Measurements from ENCODE around the gene TARBP1.

Gene TARBP1

GRCh38 chr1:234503193-234504050, 24.4 kb upstream of the TARBP1 start:
- Histone ChIP-seq H3K14ac (ENCODE audit: low read length) (no peak overlapping the region), H2AK5ac (ENCODE audit: low read depth, low read length) (no peak overlapping the region), H3K27ac (replicated peaks; ENCODE audit: low read length) (no peak overlapping the region), H4K91ac (ENCODE audit: low read depth, low read length, poor library complexity) (no peak overlapping the region), H3K23ac (ENCODE audit: low read depth, low read length, poor library complexity) (no peak overlapping the region), H3K27me3 (ENCODE audit: control insufficient read depth in 3 of 3, insufficient read depth in 3 of 3, low read depth in 1 of 3, low read length in 3 of 3) (no peaks in the 10 kb centered on the region), H3K4me1 (ENCODE audit: control insufficient read depth in 2 of 2, insufficient read depth in 1 of 2, low read depth in 1 of 2, low read length in 2 of 2) (peaks cover 6 to 16% of the 10 kb centered on the region in 2 donors), H3K4ac (ENCODE audit: low read length) (no peak overlapping the region), H2BK12ac (ENCODE audit: low read length) (no peak overlapping the region), H2BK5ac (ENCODE audit: low read length) (no peak overlapping the region), H3K4me3 (ENCODE audit: low read length in 2 of 2) (no peak overlapping the region), H3K9ac (ENCODE audit: low read depth, low read length, poor library complexity) (no peak overlapping the region), H2AFZ (ENCODE audit: low read length) (no peak overlapping the region), H2BK120ac (ENCODE audit: low read depth, low read length) (no peak overlapping the region), H3K9me3 (replicated peaks in 1 of 2; ENCODE audit: control insufficient read depth in 2 of 2, insufficient read depth in 1 of 2, low read depth in 1 of 2, low read length in 2 of 2) (no peaks in the 10 kb centered on the region), H4K8ac (ENCODE audit: low read depth, low read length) (no peak overlapping the region), H3K4me2 (ENCODE audit: insufficient read depth, low read length, poor library complexity, severe bottlenecking) (no peak overlapping the region), H3K79me1 (ENCODE audit: low read depth, low read length) (no peaks in the 10 kb centered on the region), H2BK15ac (ENCODE audit: low read length) (no peak overlapping the region), H3K18ac (ENCODE audit: low read length) (no peak overlapping the region), H3K36me3 (replicated peaks in 1 of 2; ENCODE audit: control insufficient read depth in 2 of 2, insufficient read depth in 2 of 2, low read length in 2 of 2) (no peaks in the 10 kb centered on the region)
- DNase-seq (ENCODE audit: low spot score), result no peak
- WGBS, 2 donors (ENCODE audit: extremely low coverage in 2 of 2, insufficient read length in 2 of 2, insufficient replicate concordance in 1 of 2), result no CpG with 5 or more reads among the region's 4 CpGs

- H4K91ac ChIP-seq (ENCODE audit: low read depth, low read length, poor library complexity), result no peak overlapping the region
- H3K23ac ChIP-seq (ENCODE audit: low read depth, low read length, poor library complexity), result no peak overlapping the region
- no peak overlapping the region for H3K9ac ChIP-seq (ENCODE audit: low read depth, low read length, poor library complexity)
- no peak for DNase-seq (ENCODE audit: low spot score)
- H3K14ac ChIP-seq (ENCODE audit: low read length), result no peak overlapping the region
- H3K4ac ChIP-seq (ENCODE audit: low read length), result no peak overlapping the region
- no peaks in the 10 kb centered on the region for H3K36me3 ChIP-seq (replicated peaks in 1 of 2; ENCODE audit: control insufficient read depth in 2 of 2, insufficient read depth in 2 of 2, low read length in 2 of 2)
- no peaks in the 10 kb centered on the region for H3K79me1 ChIP-seq (ENCODE audit: low read depth, low read length)
- no peak overlapping the region for H2BK5ac ChIP-seq (ENCODE audit: low read length)
- no peak overlapping the region for H2AK5ac ChIP-seq (ENCODE audit: low read depth, low read length)
- peaks cover 4 to 16% of the 10 kb centered on the region in 2 donors for H3K4me1 ChIP-seq (ENCODE audit: control insufficient read depth in 2 of 2, insufficient read depth in 1 of 2, low read depth in 1 of 2, low read length in 2 of 2)
- no peaks in the 10 kb centered on the region for H3K27me3 ChIP-seq (ENCODE audit: control insufficient read depth in 3 of 3, insufficient read depth in 3 of 3, low read depth in 1 of 3, low read length in 3 of 3)
- H3K9me3 ChIP-seq (replicated peaks in 1 of 2; ENCODE audit: control insufficient read depth in 2 of 2, insufficient read depth in 1 of 2, low read depth in 1 of 2, low read length in 2 of 2), result no peaks in the 10 kb centered on the region
- no peak overlapping the region for H2AFZ ChIP-seq (ENCODE audit: low read length)
- no peak overlapping the region for H3K18ac ChIP-seq (ENCODE audit: low read length)
- no peak overlapping the region for H2BK15ac ChIP-seq (ENCODE audit: low read length)
- no peak overlapping the region for H4K8ac ChIP-seq (ENCODE audit: low read depth, low read length)
- no peak overlapping the region for H2BK120ac ChIP-seq (ENCODE audit: low read depth, low read length)
- no peak overlapping the region for H3K4me3 ChIP-seq (ENCODE audit: low read length in 2 of 2)
- H3K4me2 ChIP-seq (ENCODE audit: insufficient read depth, low read length, poor library complexity, severe bottlenecking), result no peak overlapping the region
- H3K27ac ChIP-seq (replicated peaks; ENCODE audit: low read length), result no peak overlapping the region
- no peak overlapping the region for H2BK12ac ChIP-seq (ENCODE audit: low read length)
Observed at GRCh38 chr1:234502785-234503184, 23.8 kb upstream of the TARBP1 start.

GRCh38 chr1:234500269-234500668, 21.3 kb upstream of the TARBP1 start:
- Histone ChIP-seq H3K4ac (ENCODE audit: low read length) (no peak overlapping the region), H3K18ac (ENCODE audit: low read length) (no peak overlapping the region), H2AK5ac (ENCODE audit: low read depth, low read length) (no peak overlapping the region), H3K23ac (ENCODE audit: low read depth, low read length, poor library complexity) (no peak overlapping the region), H3K9me3 (replicated peaks in 1 of 2; ENCODE audit: control insufficient read depth in 2 of 2, insufficient read depth in 1 of 2, low read depth in 1 of 2, low read length in 2 of 2) (no peaks in the 10 kb centered on the region), H3K9ac (ENCODE audit: low read depth, low read length, poor library complexity) (no peak overlapping the region), H4K91ac (ENCODE audit: low read depth, low read length, poor library complexity) (no peak overlapping the region), H3K4me2 (ENCODE audit: insufficient read depth, low read length, poor library complexity, severe bottlenecking) (no peak overlapping the region), H2BK12ac (ENCODE audit: low read length) (no peak overlapping the region), H3K79me1 (ENCODE audit: low read depth, low read length) (no peaks in the 10 kb centered on the region), H2BK5ac (ENCODE audit: low read length) (no peak overlapping the region), H2BK15ac (ENCODE audit: low read length) (no peak overlapping the region), H3K4me1 (ENCODE audit: control insufficient read depth in 2 of 2, insufficient read depth in 1 of 2, low read depth in 1 of 2, low read length in 2 of 2) (peaks cover 4 to 16% of the 10 kb centered on the region in 2 donors), H2BK120ac (ENCODE audit: low read depth, low read length) (no peak overlapping the region), H3K27ac (replicated peaks; ENCODE audit: low read length) (no peak overlapping the region), H4K8ac (ENCODE audit: low read depth, low read length) (no peak overlapping the region), H2AFZ (ENCODE audit: low read length) (peak overlapping the region; percentile 90), H3K14ac (ENCODE audit: low read length) (no peak overlapping the region), H3K27me3 (ENCODE audit: control insufficient read depth in 3 of 3, insufficient read depth in 3 of 3, low read depth in 1 of 3, low read length in 3 of 3) (no peaks in the 10 kb centered on the region), H3K36me3 (replicated peaks in 1 of 2; ENCODE audit: control insufficient read depth in 2 of 2, insufficient read depth in 2 of 2, low read length in 2 of 2) (no peaks in the 10 kb centered on the region), H3K4me3 (ENCODE audit: low read length in 2 of 2) (no peak overlapping the region)
- WGBS, 2 donors (ENCODE audit: extremely low coverage in 2 of 2, insufficient read length in 2 of 2, insufficient replicate concordance in 1 of 2), result no CpG with 5 or more reads among the region's 2 CpGs
- DNase-seq (ENCODE audit: low spot score), result no peak

GRCh38 chr1:234499943-234500245, 20.9 kb upstream of the TARBP1 start:
- H3K4me2 ChIP-seq (ENCODE audit: insufficient read depth, low read length, poor library complexity, severe bottlenecking), result no peak overlapping the region
- no peak overlapping the region for H3K4ac ChIP-seq (ENCODE audit: low read length)
- no peak overlapping the region for H2AK5ac ChIP-seq (ENCODE audit: low read depth, low read length)
- no peak overlapping the region for H2BK15ac ChIP-seq (ENCODE audit: low read length)
- no peaks in the 10 kb centered on the region for H3K79me1 ChIP-seq (ENCODE audit: low read depth, low read length)
- no peak overlapping the region for H4K91ac ChIP-seq (ENCODE audit: low read depth, low read length, poor library complexity)
- peaks cover 5 to 16% of the 10 kb centered on the region in 2 donors for H3K4me1 ChIP-seq (ENCODE audit: control insufficient read depth in 2 of 2, insufficient read depth in 1 of 2, low read depth in 1 of 2, low read length in 2 of 2)
- H3K27me3 ChIP-seq (ENCODE audit: control insufficient read depth in 3 of 3, insufficient read depth in 3 of 3, low read depth in 1 of 3, low read length in 3 of 3), result no peaks in the 10 kb centered on the region
- no peak overlapping the region for H2BK12ac ChIP-seq (ENCODE audit: low read length)
- H3K14ac ChIP-seq (ENCODE audit: low read length), result no peak overlapping the region
- H4K8ac ChIP-seq (ENCODE audit: low read depth, low read length), result no peak overlapping the region
- no peak overlapping the region for H2BK5ac ChIP-seq (ENCODE audit: low read length)
- H3K27ac ChIP-seq (replicated peaks; ENCODE audit: low read length), result no peak overlapping the region
- no CpG with 5 or more reads among the region's 4 CpGs for WGBS, 2 donors (ENCODE audit: extremely low coverage in 2 of 2, insufficient read length in 2 of 2, insufficient replicate concordance in 1 of 2)
- H3K18ac ChIP-seq (ENCODE audit: low read length), result no peak overlapping the region
- peak overlapping the region; percentile 90 for H2AFZ ChIP-seq (ENCODE audit: low read length)
- H3K9me3 ChIP-seq (replicated peaks in 1 of 2; ENCODE audit: control insufficient read depth in 2 of 2, insufficient read depth in 1 of 2, low read depth in 1 of 2, low read length in 2 of 2), result no peaks in the 10 kb centered on the region
- no peak overlapping the region for H2BK120ac ChIP-seq (ENCODE audit: low read depth, low read length)
- no peaks in the 10 kb centered on the region for H3K36me3 ChIP-seq (replicated peaks in 1 of 2; ENCODE audit: control insufficient read depth in 2 of 2, insufficient read depth in 2 of 2, low read length in 2 of 2)
- H3K23ac ChIP-seq (ENCODE audit: low read depth, low read length, poor library complexity), result no peak overlapping the region
- H3K4me3 ChIP-seq (ENCODE audit: low read length in 2 of 2), result no peak overlapping the region
- no peak overlapping the region for H3K9ac ChIP-seq (ENCODE audit: low read depth, low read length, poor library complexity)
- DNase-seq (ENCODE audit: low spot score), result no peak
